ENCODE results near the gene MEIOC. TPM values are rescaled to one million over a fixed set of nuclear protein-coding genes. Genes with fewer than 3 reads are reported as not detected.
"Not testable (repeated sequence)": the region's sequence is repeated elsewhere in the genome, so short reads cannot be mapped to it uniquely, and the experiment has no call there.

The MEIOC gene
- total RNA-seq, 2 donors from 2014 or later, result 21.8 TPM; not detected in 1

DNA sequence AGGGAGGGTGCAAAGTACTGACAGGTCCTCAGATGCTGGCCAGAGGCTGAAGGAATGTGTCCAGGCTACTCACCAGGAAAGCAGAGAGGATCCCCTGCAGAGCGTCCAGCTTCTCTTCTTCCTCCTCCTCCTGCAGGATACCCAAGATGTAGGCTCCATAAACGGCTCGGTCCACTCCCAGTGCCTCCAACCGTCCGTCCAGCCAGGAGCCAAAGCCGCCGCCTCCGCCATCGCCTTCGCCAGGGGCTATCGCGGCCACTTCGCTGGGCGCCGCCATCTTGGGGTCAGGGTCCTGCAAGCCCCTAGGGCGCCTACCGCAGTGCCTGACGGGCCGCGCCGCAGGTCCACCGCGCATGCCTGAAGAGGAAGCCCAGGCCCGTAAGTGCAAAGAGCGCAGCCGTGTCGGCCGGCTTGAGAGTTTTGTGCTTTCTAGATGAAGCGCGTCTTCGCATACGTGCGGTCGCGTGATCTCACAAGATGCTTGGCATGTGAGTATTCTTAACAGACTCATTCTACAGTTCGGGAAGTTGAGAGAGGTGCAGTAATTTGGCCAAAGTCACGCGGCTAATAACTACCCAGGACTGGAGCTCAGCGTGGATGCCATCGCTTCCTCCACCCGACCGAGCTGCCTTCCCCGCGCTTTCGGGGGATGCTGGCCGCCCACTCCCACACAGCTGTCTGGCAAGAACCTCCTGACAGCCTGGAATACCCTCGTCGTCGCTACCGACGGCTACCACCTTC is 33.4 kb downstream of the MEIOC start, which contains the start of gene CCDC43:
CCDC43 (minus strand) TSS at position 300 of the 741 bp plus-strand sequence; CDS start at position 277, 23 bp downstream.
- peak within 1 kb of the TSS; percentile 75 to 79 for H3K4me3 ChIP-seq
- H3K36me3 ChIP-seq, result no peaks in the 10 kb centered on the region
- intact Hi-C loops (cut with DNase I), result no loop called here
- no peaks in the 10 kb centered on the region for H3K4me1 ChIP-seq (replicated peaks)
- H3K9me3 ChIP-seq, result no peaks in the 10 kb centered on the region
- peak within 1 kb of the TSS; percentile 64 to 76 for H3K27ac ChIP-seq
- TF ChIP-seq POLR2AphosphoS5 (IDR thresholded peaks at IDR 0.05) (peak; percentile 90), POLR2A (IDR thresholded peaks at IDR 0.05) (peak; percentile 36)
- TF ChIP-seq, protein P1, sequence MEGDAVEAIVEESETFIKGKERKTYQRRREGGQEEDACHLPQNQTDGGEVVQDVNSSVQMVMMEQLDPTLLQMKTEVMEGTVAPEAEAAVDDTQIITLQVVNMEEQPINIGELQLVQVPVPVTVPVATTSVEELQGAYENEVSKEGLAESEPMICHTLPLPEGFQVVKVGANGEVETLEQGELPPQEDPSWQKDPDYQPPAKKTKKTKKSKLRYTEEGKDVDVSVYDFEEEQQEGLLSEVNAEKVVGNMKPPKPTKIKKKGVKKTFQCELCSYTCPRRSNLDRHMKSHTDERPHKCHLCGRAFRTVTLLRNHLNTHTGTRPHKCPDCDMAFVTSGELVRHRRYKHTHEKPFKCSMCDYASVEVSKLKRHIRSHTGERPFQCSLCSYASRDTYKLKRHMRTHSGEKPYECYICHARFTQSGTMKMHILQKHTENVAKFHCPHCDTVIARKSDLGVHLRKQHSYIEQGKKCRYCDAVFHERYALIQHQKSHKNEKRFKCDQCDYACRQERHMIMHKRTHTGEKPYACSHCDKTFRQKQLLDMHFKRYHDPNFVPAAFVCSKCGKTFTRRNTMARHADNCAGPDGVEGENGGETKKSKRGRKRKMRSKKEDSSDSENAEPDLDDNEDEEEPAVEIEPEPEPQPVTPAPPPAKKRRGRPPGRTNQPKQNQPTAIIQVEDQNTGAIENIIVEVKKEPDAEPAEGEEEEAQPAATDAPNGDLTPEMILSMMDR (IDR thresholded peaks at IDR 0.05), result peak in 1 of 4 experiments; percentile 16
- WGBS, result under 1% methylated on average over 51 of the region's 51 CpGs
- DNase-seq (ENCODE audit: low spot score), result peak; percentile 78
- no peaks in the 10 kb centered on the region for H3K27me3 ChIP-seq (replicated peaks; ENCODE audit: insufficient read depth)

DNA sequence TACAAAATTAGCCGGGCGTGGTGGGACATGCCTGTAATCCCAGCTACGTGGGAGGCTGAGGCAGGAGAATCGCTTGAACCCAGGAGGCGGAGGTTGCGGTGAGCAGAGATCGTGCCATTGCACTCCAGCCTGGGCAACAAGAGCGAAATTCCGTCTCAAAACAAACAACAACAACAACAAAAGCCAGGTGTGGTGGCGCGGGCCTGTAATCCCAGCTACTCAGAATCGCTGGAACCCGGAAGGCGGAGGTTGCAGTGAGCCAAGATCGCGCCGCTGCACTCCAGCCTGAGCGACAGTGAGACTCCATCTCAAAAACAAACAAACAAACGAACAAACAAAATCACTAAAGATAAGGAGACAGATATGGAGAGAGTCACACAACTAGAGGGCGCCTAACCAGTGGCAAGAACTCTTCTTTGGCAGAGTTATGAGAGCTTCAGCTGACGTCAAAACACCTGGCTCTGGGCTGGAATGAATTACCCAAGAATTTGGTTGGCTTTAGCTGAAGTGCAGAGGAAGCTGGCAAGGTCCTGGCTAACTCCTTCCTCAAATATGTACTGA is 34.6 kb downstream of the MEIOC start:
- H3K9me3 ChIP-seq; H3K4me1 ChIP-seq (replicated peaks); H3K4me3 ChIP-seq; H3K27me3 ChIP-seq (replicated peaks; ENCODE audit: insufficient read depth); H3K36me3 ChIP-seq; intact Hi-C loops (cut with DNase I): not testable (repeated sequence)
- DNase-seq (ENCODE audit: low spot score), result peak; percentile 4
- 86% methylated on average over 21 of the region's 21 CpGs for WGBS
- peak overlapping the region in 1 of 2 donors; percentile 76 for H3K27ac ChIP-seq

DNA sequence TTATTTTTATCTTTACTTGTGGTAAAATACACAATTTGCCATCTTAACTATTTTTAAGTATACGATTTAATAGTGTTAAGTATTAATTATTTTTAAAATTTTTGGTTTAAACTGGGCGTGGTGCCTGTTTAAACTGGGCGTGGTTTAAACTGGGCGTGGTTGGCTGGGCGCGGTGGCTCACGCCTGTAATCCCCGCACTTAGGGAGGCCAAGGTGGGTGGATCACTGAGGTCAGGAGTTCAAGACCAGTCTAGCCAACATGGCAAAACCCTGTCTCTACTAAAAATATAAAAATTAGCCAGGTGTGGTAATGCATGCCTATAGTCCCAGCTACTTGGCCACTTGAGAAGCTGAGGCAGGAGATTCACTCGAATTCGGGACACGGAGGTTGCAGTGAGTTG is 37.3 kb downstream of the MEIOC start:
- TF ChIP-seq, protein P1 (IDR thresholded peaks at IDR 0.05), result no peak
- no peak for TF ChIP-seq POLR2AphosphoS5 (IDR thresholded peaks at IDR 0.05)
- no peak for TF ChIP-seq POLR2A (IDR thresholded peaks at IDR 0.05)
- DNase-seq (ENCODE audit: low spot score), result no peak
- WGBS, result 72% methylated on average over 11 of the region's 11 CpGs
- H3K27ac ChIP-seq, result no peak overlapping the region
- H3K36me3 ChIP-seq, result no peaks in the 10 kb centered on the region
- no peak overlapping the region for H3K4me3 ChIP-seq
- H3K4me1 ChIP-seq (replicated peaks), result no peaks in the 10 kb centered on the region
- H3K9me3 ChIP-seq, result no peaks in the 10 kb centered on the region
- no peaks in the 10 kb centered on the region for H3K27me3 ChIP-seq (replicated peaks; ENCODE audit: insufficient read depth)
- intact Hi-C loops (cut with DNase I), result no loop called here

DNA sequence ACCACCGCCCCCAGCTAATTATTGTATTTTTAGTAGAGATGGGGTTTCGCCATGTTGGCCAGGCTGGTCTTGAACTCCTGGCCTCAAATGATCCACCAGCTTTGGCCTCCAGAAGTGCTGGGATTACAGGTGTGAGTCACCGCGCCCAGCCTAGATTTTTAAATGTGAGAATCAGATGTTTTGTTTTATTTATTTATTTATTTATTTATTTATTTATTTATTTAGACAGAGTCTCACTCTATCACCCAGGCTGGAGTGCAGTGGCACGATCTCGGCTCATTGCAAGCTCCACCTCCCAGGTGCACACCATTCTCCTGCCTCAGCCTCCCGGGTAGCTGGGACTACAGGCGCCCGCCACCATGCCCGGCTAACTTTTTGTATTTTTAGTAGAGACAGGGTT is 44.0 kb downstream of the MEIOC start:
- intact Hi-C loops (cut with DNase I); H3K4me1 ChIP-seq (replicated peaks); H3K27ac ChIP-seq; H3K9me3 ChIP-seq; H3K27me3 ChIP-seq (replicated peaks; ENCODE audit: insufficient read depth); H3K4me3 ChIP-seq; DNase-seq (ENCODE audit: low spot score); H3K36me3 ChIP-seq: not testable (repeated sequence)
- 91% methylated on average over 10 of the region's 10 CpGs for WGBS

DNA sequence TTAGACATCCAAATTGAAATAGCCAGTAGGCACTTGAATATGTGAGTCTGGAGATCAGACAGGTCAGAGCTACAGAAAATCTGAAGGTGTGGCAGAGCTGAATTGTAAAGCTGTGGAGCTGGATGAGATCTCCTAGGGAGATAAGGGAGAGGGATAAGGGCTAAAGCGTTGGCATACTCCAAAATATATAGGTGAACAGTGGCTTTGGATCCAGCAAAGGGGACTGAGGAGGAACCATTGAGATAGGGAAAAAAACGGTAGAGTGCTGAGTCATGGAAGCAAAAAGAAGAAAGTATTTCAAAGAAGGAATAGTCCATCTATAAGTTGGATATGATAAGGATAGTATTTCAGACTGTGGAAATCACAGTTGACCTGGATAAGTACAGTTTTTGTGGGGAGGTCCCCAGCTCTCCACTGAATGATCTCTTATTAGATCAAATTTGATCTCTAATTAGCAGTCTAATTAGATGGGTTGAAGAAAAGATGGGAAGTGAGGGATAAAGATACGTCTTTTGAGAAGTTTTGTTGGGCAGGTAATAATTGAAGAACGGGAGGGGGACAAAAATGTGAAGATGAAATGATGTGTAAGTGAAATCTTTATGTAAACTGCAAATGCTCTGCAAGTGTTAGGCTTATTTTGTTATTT is 51.6 kb downstream of the MEIOC start:
- no peaks in the 10 kb centered on the region for H3K9me3 ChIP-seq
- no peaks in the 10 kb centered on the region for H3K4me1 ChIP-seq (replicated peaks)
- TF ChIP-seq, protein P1 (IDR thresholded peaks at IDR 0.05), result no peak
- TF ChIP-seq POLR2AphosphoS5 (IDR thresholded peaks at IDR 0.05) (no peak), POLR2A (IDR thresholded peaks at IDR 0.05) (no peak)
- H3K4me3 ChIP-seq, result peak overlapping the region; percentile 54 to 68
- intact Hi-C loops (cut with DNase I), result no loop called here
- no peaks in the 10 kb centered on the region for H3K36me3 ChIP-seq
- H3K27ac ChIP-seq, result peak overlapping the region; percentile 65 to 76
- no peak for DNase-seq (ENCODE audit: low spot score)
- 25% methylated on average over 4 of the region's 4 CpGs for WGBS
- H3K27me3 ChIP-seq (replicated peaks; ENCODE audit: insufficient read depth), result no peaks in the 10 kb centered on the region

All from prostate gland (tissue), 2 donors.